ENCODE results near the gene SCD5. TPM values are rescaled to one million over a fixed set of nuclear protein-coding genes. Genes with fewer than 3 reads are reported as not detected.

Gene SCD5
- total and polyA plus RNA-seq, 9 of the 15 experiments (the other 6 are each of a cell fraction or from before 2014, with no cell fraction given) = 0.01 to 0.20 (median 0.03) TPM; not detected in 5

- TF ChIP-seq ZNF609 (CRISPR knock-in tag; IDR thresholded peaks at IDR 0.05; ENCODE audit: borderline replicate concordance) (no peak), HNRNPH1 (optimal IDR thresholded peaks at IDR 0.05; ENCODE audit: low read depth, low read length) (no peak), CBX1 (IDR thresholded peaks at IDR 0.05; ENCODE audit: low read depth) (no peak), KLF6 (CRISPR knock-in tag; IDR thresholded peaks at IDR 0.05; ENCODE audit: borderline replicate concordance) (no peak), ZEB2 (IDR thresholded peaks at IDR 0.05) (no peak), XRCC4 (IDR thresholded peaks at IDR 0.05; ENCODE audit: extremely low read depth, insufficient read depth, insufficient read length) (no peak), TFAP4 (CRISPR knock-in tag; IDR thresholded peaks at IDR 0.05; ENCODE audit: borderline replicate concordance) (no peak), MGA (IDR thresholded peaks at IDR 0.05) (no peak)
Measured at GRCh38 chr4:82667761-82668480, 130.7 kb downstream of the SCD5 start (continued).
